GM11168 (cell line): Measurements from ENCODE around the gene EMID1.

Experiments
- in situ Hi-C: fragments of 300-500 bp; cut with MboI; formaldehyde crosslinking; loops from one replicate; pipeline ENCODE4 v1.12.0; 2022; ENCODE audit warnings: low sequenced_read_pairs; ENCODE audit not compliant: unreplicated experiment

Gene EMID1

GRCh38 chr22:29193021-29193420 lies 12.7 kb upstream of the EMID1 start:
- in situ Hi-C loops = no loop called here

GRCh38 chr22:29194184-29194583 lies 11.5 kb upstream of the EMID1 start:
- in situ Hi-C loops = no loop called here

GRCh38 chr22:29195118-29195963 lies 10.4 kb upstream of the EMID1 start:
- in situ Hi-C loops = no loop called here

GRCh38 chr22:29195964-29196666 lies 9.6 kb upstream of the EMID1 start:
- in situ Hi-C loops = no loop called here

- in situ Hi-C loops = no loop called here
Observed at GRCh38 chr22:29197096-29197495, 8.6 kb upstream of the EMID1 start.

- in situ Hi-C loops = no loop called here
Observed at GRCh38 chr22:29198240-29198639, 7.5 kb upstream of the EMID1 start.

GRCh38 chr22:29199702-29200400 lies 5.8 kb upstream of the EMID1 start:
- in situ Hi-C loops = no loop called here

- in situ Hi-C loops = no loop called here
Observed at GRCh38 chr22:29200901-29201300, 4.8 kb upstream of the EMID1 start.

- in situ Hi-C loops = no loop called here
Observed at GRCh38 chr22:29201782-29202181, 3.9 kb upstream of the EMID1 start.

GRCh38 chr22:29202212-29203192 lies 3.2 kb upstream of the EMID1 start:
- in situ Hi-C loops = no loop called here

- in situ Hi-C loops = no loop called here
Observed at GRCh38 chr22:29203488-29204454, 1.9 kb upstream of the EMID1 start.

GRCh38 chr22:29204455-29205183 lies 1.1 kb upstream of the EMID1 start:
- in situ Hi-C loops = no loop called here

GRCh38 chr22:29205252-29205593 lies 473 bp upstream of the EMID1 start:
- in situ Hi-C loops = no loop called here

GRCh38 chr22:29206372-29207242 lies 911 bp downstream of the EMID1 start:
- in situ Hi-C loops = no loop called here

- in situ Hi-C loops = no loop called here
Observed at GRCh38 chr22:29207243-29207550, 1.5 kb downstream of the EMID1 start.

GRCh38 chr22:29207562-29208501 lies 2.1 kb downstream of the EMID1 start:
- in situ Hi-C loops = no loop called here

GRCh38 chr22:29208502-29208862 lies 2.8 kb downstream of the EMID1 start:
- in situ Hi-C loops = no loop called here
